ENCODE measurements around the gene NCOR1. TPM values are rescaled to one million over a fixed set of nuclear protein-coding genes. Genes with fewer than 3 reads are reported as not detected.

The NCOR1 gene
- total and polyA plus RNA-seq, 2 experiments from 2014 or later, result 102 to 132 TPM

GRCh38 chr17:16108386-16108785, 106.9 kb downstream of the NCOR1 start:
- Histone ChIP-seq H3K9me2 (ENCODE audit: insufficient read depth) (no peaks in the 10 kb centered on the region), H2AFZ (no peak overlapping the region), H3K4me1 (ENCODE audit: insufficient read depth) (no peaks in the 10 kb centered on the region), H3K4me2 (no peak overlapping the region), H3K27ac (ENCODE audit: low read depth) (no peak overlapping the region), H4K20me1 (replicated peaks; ENCODE audit: insufficient read depth) (no peaks in the 10 kb centered on the region; the same call in 1 of the 2 replicates), H3K27me3 (ENCODE audit: insufficient read depth) (no peaks in the 10 kb centered on the region), H3F3A (replicated peaks; ENCODE audit: low read depth) (no peaks in the 10 kb centered on the region), H3K79me2 (replicated peaks; ENCODE audit: insufficient read depth) (0 out of 2 replicates have a peak, but pooled peaks cover 7% of the 10 kb centered on the region), H3K36me3 (ENCODE audit: insufficient read depth) (peaks cover 9% of the 10 kb centered on the region), H3K4me3 (no peak overlapping the region)
- Mint-ChIP-seq H3K9me3 (no peaks in the 10 kb centered on the region), H3K27ac (no peak overlapping the region), H3K27me3 (ENCODE audit: insufficient read depth, low read depth, poor library complexity) (no peaks in the 10 kb centered on the region), H3K36me3 (ENCODE audit: low read depth) (peaks cover 44% of the 10 kb centered on the region), H3K4me1 (no peaks in the 10 kb centered on the region), H3K4me3 (no peak overlapping the region)
- ATAC-seq (no peak), DNase-seq (ENCODE audit: low spot score) (no peak)
- TF ChIP-seq ZNF462 (CRISPR knock-in tag; IDR thresholded peaks at IDR 0.05) (no peak), POLR2AphosphoS5 (IDR thresholded peaks at IDR 0.05; ENCODE audit: low read depth) (no peak), EZH2phosphoT487 (IDR thresholded peaks at IDR 0.05; ENCODE audit: unreplicated experiment) (no peak), JUNB (IDR thresholded peaks at IDR 0.05; ENCODE audit: unreplicated experiment) (no peak), CREB1 (CRISPR knock-in tag; IDR thresholded peaks at IDR 0.05; ENCODE audit: low read depth) (no peak), ZNF331 (CRISPR knock-in tag; IDR thresholded peaks at IDR 0.05; ENCODE audit: low read depth) (no peak), ZNF114 (CRISPR knock-in tag; IDR thresholded peaks at IDR 0.05) (no peak), ETS1 (IDR thresholded peaks at IDR 0.05) (no peak)

Measured in GM23338 (cell line).